ENCODE results near the gene SBK1.

SBK1 gene

GRCh38 chr16:28282045-28282444 is 10.3 kb upstream of the SBK1 start:
- no peak for DNase-seq (ENCODE audit: low spot score)
- no peak for TF ChIP-seq CTCF (IDR thresholded peaks at IDR 0.05; ENCODE audit: extremely low read depth, missing control alignments)

- TF ChIP-seq CTCF (IDR thresholded peaks at IDR 0.05; ENCODE audit: extremely low read depth, missing control alignments), result no peak
These were observed 9.2 kb upstream of the SBK1 start for GRCh38 chr16:28283173-28283572.

GRCh38 chr16:28283798-28284577 is 8.3 kb upstream of the SBK1 start:
- no peak for TF ChIP-seq CTCF (IDR thresholded peaks at IDR 0.05; ENCODE audit: extremely low read depth, missing control alignments)
- no peak for DNase-seq (ENCODE audit: low spot score)

More at GRCh38 chr16:28283173-28283572, 9.2 kb upstream of the SBK1 start:
- no peak for DNase-seq (ENCODE audit: low spot score)

- no peak for DNase-seq (ENCODE audit: low spot score)
- TF ChIP-seq CTCF (IDR thresholded peaks at IDR 0.05; ENCODE audit: extremely low read depth, missing control alignments), result no peak
These were observed 6.7 kb upstream of the SBK1 start for GRCh38 chr16:28285649-28286048.

- no peak for DNase-seq (ENCODE audit: low spot score)
- no peak for TF ChIP-seq CTCF (IDR thresholded peaks at IDR 0.05; ENCODE audit: extremely low read depth, missing control alignments)
These were observed 4.2 kb upstream of the SBK1 start for GRCh38 chr16:28288114-28288513.

- no peak for TF ChIP-seq CTCF (IDR thresholded peaks at IDR 0.05; ENCODE audit: extremely low read depth, missing control alignments)
These were observed 3.3 kb upstream of the SBK1 start for GRCh38 chr16:28289048-28289447.

GRCh38 chr16:28289939-28290858 is 2.1 kb upstream of the SBK1 start:
- DNase-seq (ENCODE audit: low spot score), result no peak
- TF ChIP-seq CTCF (IDR thresholded peaks at IDR 0.05; ENCODE audit: extremely low read depth, missing control alignments), result no peak

More at GRCh38 chr16:28289048-28289447, 3.3 kb upstream of the SBK1 start:
- no peak for DNase-seq (ENCODE audit: low spot score)

Measured in GM20000 (cell line).